K562 (cell line): ENCODE results near the gene WDR49. TPM values are rescaled to one million over a fixed set of nuclear protein-coding genes. Genes with fewer than 3 reads are reported as not detected.

Experiments used
- ATAC-seq: fragments of 200-7000 bp; cut with Tn5 transposase; 3 replicates; pipeline ENCODE4 v1.9.1; 2020; ENCODE audit warnings: moderate library complexity
- BruUV-seq: library from RNA; stranded (reverse); fragments of 400-500 nt; replicated peaks from 2 replicates; lab custom pipeline; 2021; lab: Mats Ljungman, UMichigan
- CTCF ChIA-PET: fragments of 300-600 bp; formaldehyde crosslinking; extraction: SDS; loops from one replicate; lab custom pipeline; 2021; ENCODE audit warnings: low intra/inter-chr PET ratio; lab: Yijun Ruan, JAX
- POLR2A ChIA-PET: fragments of 300-600, 350-650 bp; sonication (Branson Sonifier 250); formaldehyde crosslinking; extraction: SDS; loops from one replicate; lab custom pipeline; 2021; ENCODE audit warnings: antibody characterized with exemption, inconsistent platforms; lab: Yijun Ruan, JAX
- DNase-seq, 4 experiments: peaks; one replicate each; pipeline versions ENCODE4 v3.0.0 to v3.0.0-alpha.2; 2011 to 2018; ENCODE audit warnings: low spot score in 3 of 4, mixed read lengths in 3 of 4; ENCODE audit errors: extremely low read depth in 1 of 4
- FAIRE-seq: peaks from 2 replicates; lab custom pipeline; 2011; peaks lifted over from hg19 to GRCh38; lab: Jason Lieb, UNC
- H2AFZ ChIP-seq: 2 replicates; pipeline ENCODE4 v1.6.0; 2011; ENCODE audit warnings: low read depth, low read length, control low read depth, inconsistent platforms
- H3K27ac ChIP-seq: fragments of 200-600 bp; 3 replicates; pipeline ENCODE4 v1.8.0; 2011; ENCODE audit warnings: low read depth, mild to moderate bottlenecking, control low read depth, inconsistent platforms, low read length, moderate library complexity, mixed read lengths; ENCODE audit errors: extremely low read depth
- H3K27me3 ChIP-seq, 2 experiments: fragments of 300-600 bp in 1 of 2; 2 replicates in 1 of 2; 3 replicates in 1 of 2; pipeline versions ENCODE4 v1.6.0 to v1.8.0; 2011; ENCODE audit warnings: inconsistent platforms in 2 of 2, low read length in 2 of 2, mild to moderate bottlenecking in 1 of 2, mixed read lengths in 1 of 2, moderate library complexity in 1 of 2; ENCODE audit not compliant: control insufficient read depth in 2 of 2, insufficient read depth in 2 of 2
- H3K36me3 ChIP-seq: fragments of 300-600 bp; 3 replicates; pipeline ENCODE4 v1.8.0; 2011; ENCODE audit warnings: mild to moderate bottlenecking, low read length, inconsistent platforms; ENCODE audit not compliant: control insufficient read depth, insufficient read depth
- H3K4me1 ChIP-seq, 2 experiments: fragments of 200-600 bp in 1 of 2; replicated peaks in 1 of 2; 2 replicates in 1 of 2; 3 replicates in 1 of 2; pipeline versions ENCODE4 v1.5.1 to v1.8.0; 2011; ENCODE audit warnings: inconsistent platforms in 2 of 2, low read length in 2 of 2, mild to moderate bottlenecking in 1 of 2, mixed read lengths in 1 of 2, moderate library complexity in 1 of 2; ENCODE audit not compliant: control insufficient read depth in 2 of 2, insufficient read depth in 2 of 2
- H3K4me2 ChIP-seq: 2 replicates; pipeline ENCODE4 v1.6.1; 2011; ENCODE audit warnings: low read length, control low read depth, inconsistent platforms, mixed read lengths; ENCODE audit not compliant: insufficient read depth
- H3K4me3 ChIP-seq: fragments of 200-600 bp; sonication (generic), shearing (Covaris generic); 2 replicates; pipeline ENCODE4 v1.5.1; 2016; ENCODE audit warnings: control low read depth, inconsistent platforms
- H3K79me2 ChIP-seq: fragments of 200-600 bp; 3 replicates; pipeline ENCODE4 v1.8.0; 2011; ENCODE audit warnings: low read length, inconsistent platforms; ENCODE audit not compliant: control insufficient read depth, insufficient read depth
- H3K9ac ChIP-seq, 2 experiments: 2 replicates each; pipeline versions ENCODE4 v1.6.0 to v1.6.1; 2011; ENCODE audit warnings: low read depth in 2 of 2, low read length in 2 of 2, control low read depth in 1 of 2, inconsistent platforms in 1 of 2, mild to moderate bottlenecking in 1 of 2, mixed read lengths in 1 of 2; ENCODE audit not compliant: insufficient read depth in 1 of 2
- H3K9me1 ChIP-seq: one replicate; pipeline ENCODE4 v1.6.0; 2011; ENCODE audit warnings: inconsistent platforms, mild to moderate bottlenecking, low read length, moderate library complexity; ENCODE audit not compliant: control insufficient read depth, insufficient read depth
- H3K9me3 ChIP-seq: replicated peaks from 2 replicates; pipeline ENCODE4 v1.5.1; 2011; ENCODE audit warnings: low read depth, low read length, inconsistent platforms; ENCODE audit not compliant: control insufficient read depth, insufficient read depth
- H4K20me1 ChIP-seq: replicated peaks from 2 replicates; pipeline ENCODE4 v1.6.1; 2011; ENCODE audit warnings: low read length, inconsistent platforms, mixed read lengths; ENCODE audit not compliant: control insufficient read depth, insufficient read depth
- HOXB6 ChIP-seq: fragments of 250-450 bp; sonication (Bioruptor Pico); IDR thresholded peaks from 2 replicates; pipeline ENCODE4 v1.5.1; 2022; ENCODE audit warnings: mild to moderate bottlenecking, borderline replicate concordance
- MCM2 ChIP-seq: fragments of 450-650 bp; IDR thresholded peaks from 2 replicates; pipeline ENCODE4 v1.6.1; 2017; ENCODE audit warnings: low read depth, mild to moderate bottlenecking
- MIER1 ChIP-seq: fragments of 450-650 bp; IDR thresholded peaks from 2 replicates; pipeline ENCODE4 v1.6.1; 2016; ENCODE audit warnings: antibody characterized with exemption, mild to moderate bottlenecking, low read depth
- MLLT1 ChIP-seq, 2 experiments: fragments of 450-650 bp; IDR thresholded peaks; 2 replicates each; pipeline ENCODE4 v1.6.1; 2016
- MYC ChIP-seq, 2 experiments: fragments of 250-450 bp in 1 of 2; sonication (Bioruptor Pico) in 1 of 2; IDR thresholded peaks; 2 replicates each; pipeline versions ENCODE4 v1.5.1 to v1.6.1; 2012 to 2021; ENCODE audit warnings: low read depth in 2 of 2, borderline replicate concordance in 1 of 2, improper control_type of control experiment in 1 of 2, low read length in 1 of 2, mild to moderate bottlenecking in 1 of 2, moderate library complexity in 1 of 2
- RBM34 ChIP-seq: fragments of 200-400 bp; formaldehyde crosslinking; IDR thresholded peaks from 2 replicates; pipeline ENCODE4 v1.6.1; 2018; ENCODE audit warnings: low read length, borderline replicate concordance; ENCODE audit not compliant: insufficient read depth
- RREB1 ChIP-seq: fragments of 250-450 bp; sonication (Bioruptor Pico); IDR thresholded peaks from 2 replicates; pipeline ENCODE4 v1.4.0; 2020
- TCFL5 ChIP-seq: fragments of 250-450 bp; sonication (Bioruptor Pico); conservative IDR thresholded peaks from 2 replicates; pipeline ENCODE4 v1.6.1; 2021; ENCODE audit warnings: mild to moderate bottlenecking, moderate library complexity, matching md5 sums
- ZBED1 ChIP-seq: IDR thresholded peaks from 2 replicates; pipeline ENCODE4 v1.6.1; 2014
- ZNF232 ChIP-seq: sonication (generic); formaldehyde crosslinking; IDR thresholded peaks from 2 replicates; pipeline ENCODE4 v1.8.0; 2022; ENCODE audit warnings: mild to moderate bottlenecking, missing genetic modification reagents
- ZNF668 ChIP-seq: fragments of 250-450 bp; sonication (Bioruptor Pico); IDR thresholded peaks from 2 replicates; pipeline ENCODE4 v1.8.0; 2022; ENCODE audit warnings: mild to moderate bottlenecking, inconsistent platforms
- ZZZ3 ChIP-seq: fragments of 450-650 bp; IDR thresholded peaks from 2 replicates; pipeline ENCODE4 v1.6.1; 2016; ENCODE audit warnings: antibody characterized with exemption, mild to moderate bottlenecking, moderate library complexity
- in situ Hi-C: fragments of 300-500 bp; cut with MboI; formaldehyde crosslinking; loops from 4 replicates; pipeline ENCODE4 v1.15.0; 2018; ENCODE audit warnings: inconsistent platforms, mixed read lengths
- intact Hi-C: fragments of 100-400 bp; cut with micrococcal nuclease; formaldehyde crosslinking; loops from 2 replicates; pipeline ENCODE4 v1.14.2; 2022
- polyA plus RNA-seq, 8 experiments: library from polyadenylated mRNA; depleted of rRNA in 4 of 8; stranded (reverse) in 5 of 8; unstranded in 3 of 8; fragments of >200 nt; fragmentation: Nextera tagmentation in 2 of 8; fragmentation: Illumina TruSeq in 1 of 8; extraction: Ambion mirVana in 2 of 8; extraction: Trizol in 1 of 8; gene quantifications; 2 replicates each; pipeline versions ENCODE4 v1.2.1 to v1.2.3, GENCODE V29; 2011 to 2014; ENCODE audit warnings: inconsistent platforms in 1 of 8, missing spikeins in 1 of 8
- total RNA-seq, 7 experiments: library from RNA; depleted of rRNA in 6 of 7; stranded (reverse); fragments of >200 nt in 6 of 7; fragmentation: Illumina TruSeq in 2 of 7; extraction: Trizol in 2 of 7; gene quantifications; 2 replicates each; pipeline versions ENCODE4 v1.2.1 to v1.2.3, GENCODE V29; 2011 to 2021; ENCODE audit warnings: low replicate concordance in 1 of 7

WDR49 gene
- total and polyA plus RNA-seq, 9 of the 15 experiments (the other 6 are each of a cell fraction or from before 2014, with no cell fraction given) = not detected

- in situ Hi-C loops = no loop called here
- H3K79me2 ChIP-seq = no peaks in the 10 kb centered on the region
- H3K27ac ChIP-seq = no peak overlapping the region
- no peaks in the 10 kb centered on the region for H3K36me3 ChIP-seq
- CTCF ChIA-PET = no interaction called here
- no peak for ATAC-seq
- POLR2A ChIA-PET = no interaction called here
- no peak for FAIRE-seq
- no peak for TF ChIP-seq ZNF668
- TF ChIP-seq TCFL5 (CRISPR knock-in tag) = no peak
- TF ChIP-seq ZZZ3 = no peak
- no peak for TF ChIP-seq ZBED1
- no peak for TF ChIP-seq MCM2
- TF ChIP-seq MLLT1 (IDR thresholded peaks at IDR 0.05) = no peak
- TF ChIP-seq HOXB6 = no peak
- no peak for TF ChIP-seq MYC (IDR thresholded peaks at IDR 0.05; ENCODE audit: low read depth, low read length)
- TF ChIP-seq MYC (CRISPR knock-in tag; IDR thresholded peaks at IDR 0.05; ENCODE audit: borderline replicate concordance, low read depth) = no peak
- TF ChIP-seq RBM34 = no peak
- no peak for TF ChIP-seq RREB1
- TF ChIP-seq ZNF232 (CRISPR knock-in tag) = no peak
- no peak for TF ChIP-seq MIER1
- no peaks in the 10 kb centered on the region for H4K20me1 ChIP-seq
- no peak overlapping the region for H3K4me2 ChIP-seq
- no peaks in the 10 kb centered on the region for H3K4me1 ChIP-seq
- no peak overlapping the region for H3K9ac ChIP-seq
- no peak for DNase-seq
- BruUV-seq = no TSS peak
- no peak overlapping the region for H3K4me3 ChIP-seq
- H3K27me3 ChIP-seq = no peaks in the 10 kb centered on the region
- no peaks in the 10 kb centered on the region for H3K9me1 ChIP-seq
- no peak overlapping the region for H2AFZ ChIP-seq
- intact Hi-C loops = no loop called here
- H3K9me3 ChIP-seq = no peaks in the 10 kb centered on the region
Observed at GRCh38 chr3:167491621-167492020, 162.1 kb downstream of the WDR49 start.
